ENCODE measurements around the gene DLG2.

DNA sequence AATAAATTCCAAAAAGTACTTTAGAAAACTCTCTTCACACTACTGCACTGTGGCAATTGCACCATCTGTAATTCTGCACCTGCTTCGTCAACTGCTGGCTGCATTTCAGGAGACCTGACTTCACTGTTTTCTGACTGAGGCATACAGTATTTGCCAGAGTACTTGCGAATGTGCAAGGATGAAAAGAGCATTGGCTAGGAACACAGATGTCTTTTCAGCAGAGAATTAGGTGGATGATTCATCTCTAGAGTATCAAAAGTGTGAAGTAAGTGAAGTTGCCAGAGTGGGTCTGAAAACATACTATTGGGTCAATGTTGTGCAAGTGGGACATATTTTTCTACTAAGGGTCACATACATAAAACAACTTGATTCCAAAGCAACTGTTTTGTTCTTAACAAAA lies 1913.4 kb downstream of the DLG2 start:
- TF ChIP-seq, protein P1, sequence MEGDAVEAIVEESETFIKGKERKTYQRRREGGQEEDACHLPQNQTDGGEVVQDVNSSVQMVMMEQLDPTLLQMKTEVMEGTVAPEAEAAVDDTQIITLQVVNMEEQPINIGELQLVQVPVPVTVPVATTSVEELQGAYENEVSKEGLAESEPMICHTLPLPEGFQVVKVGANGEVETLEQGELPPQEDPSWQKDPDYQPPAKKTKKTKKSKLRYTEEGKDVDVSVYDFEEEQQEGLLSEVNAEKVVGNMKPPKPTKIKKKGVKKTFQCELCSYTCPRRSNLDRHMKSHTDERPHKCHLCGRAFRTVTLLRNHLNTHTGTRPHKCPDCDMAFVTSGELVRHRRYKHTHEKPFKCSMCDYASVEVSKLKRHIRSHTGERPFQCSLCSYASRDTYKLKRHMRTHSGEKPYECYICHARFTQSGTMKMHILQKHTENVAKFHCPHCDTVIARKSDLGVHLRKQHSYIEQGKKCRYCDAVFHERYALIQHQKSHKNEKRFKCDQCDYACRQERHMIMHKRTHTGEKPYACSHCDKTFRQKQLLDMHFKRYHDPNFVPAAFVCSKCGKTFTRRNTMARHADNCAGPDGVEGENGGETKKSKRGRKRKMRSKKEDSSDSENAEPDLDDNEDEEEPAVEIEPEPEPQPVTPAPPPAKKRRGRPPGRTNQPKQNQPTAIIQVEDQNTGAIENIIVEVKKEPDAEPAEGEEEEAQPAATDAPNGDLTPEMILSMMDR (IDR thresholded peaks at IDR 0.05; ENCODE audit: insufficient read depth, low read length), result no peak
- TF ChIP-seq, protein P2, sequence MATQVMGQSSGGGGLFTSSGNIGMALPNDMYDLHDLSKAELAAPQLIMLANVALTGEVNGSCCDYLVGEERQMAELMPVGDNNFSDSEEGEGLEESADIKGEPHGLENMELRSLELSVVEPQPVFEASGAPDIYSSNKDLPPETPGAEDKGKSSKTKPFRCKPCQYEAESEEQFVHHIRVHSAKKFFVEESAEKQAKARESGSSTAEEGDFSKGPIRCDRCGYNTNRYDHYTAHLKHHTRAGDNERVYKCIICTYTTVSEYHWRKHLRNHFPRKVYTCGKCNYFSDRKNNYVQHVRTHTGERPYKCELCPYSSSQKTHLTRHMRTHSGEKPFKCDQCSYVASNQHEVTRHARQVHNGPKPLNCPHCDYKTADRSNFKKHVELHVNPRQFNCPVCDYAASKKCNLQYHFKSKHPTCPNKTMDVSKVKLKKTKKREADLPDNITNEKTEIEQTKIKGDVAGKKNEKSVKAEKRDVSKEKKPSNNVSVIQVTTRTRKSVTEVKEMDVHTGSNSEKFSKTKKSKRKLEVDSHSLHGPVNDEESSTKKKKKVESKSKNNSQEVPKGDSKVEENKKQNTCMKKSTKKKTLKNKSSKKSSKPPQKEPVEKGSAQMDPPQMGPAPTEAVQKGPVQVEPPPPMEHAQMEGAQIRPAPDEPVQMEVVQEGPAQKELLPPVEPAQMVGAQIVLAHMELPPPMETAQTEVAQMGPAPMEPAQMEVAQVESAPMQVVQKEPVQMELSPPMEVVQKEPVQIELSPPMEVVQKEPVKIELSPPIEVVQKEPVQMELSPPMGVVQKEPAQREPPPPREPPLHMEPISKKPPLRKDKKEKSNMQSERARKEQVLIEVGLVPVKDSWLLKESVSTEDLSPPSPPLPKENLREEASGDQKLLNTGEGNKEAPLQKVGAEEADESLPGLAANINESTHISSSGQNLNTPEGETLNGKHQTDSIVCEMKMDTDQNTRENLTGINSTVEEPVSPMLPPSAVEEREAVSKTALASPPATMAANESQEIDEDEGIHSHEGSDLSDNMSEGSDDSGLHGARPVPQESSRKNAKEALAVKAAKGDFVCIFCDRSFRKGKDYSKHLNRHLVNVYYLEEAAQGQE (IDR thresholded peaks at IDR 0.05; ENCODE audit: insufficient replicate concordance, low read depth), result no peak
- no peak for TF ChIP-seq POLR2AphosphoS5 (IDR thresholded peaks at IDR 0.05; ENCODE audit: low read depth)
- TF ChIP-seq SPI1 (IDR thresholded peaks at IDR 0.05; ENCODE audit: borderline replicate concordance, low read depth), result no peak
- no peak for TF ChIP-seq GABPA (IDR thresholded peaks at IDR 0.05; ENCODE audit: low read depth)
